ENCODE results near the gene LIMA1.
A peak's percentile ranks its signal among the peaks of the same experiment; 100 is the strongest.
"Not testable (repeated sequence)": the region's sequence is repeated elsewhere in the genome, so short reads cannot be mapped to it uniquely, and the experiment has no call there.

The LIMA1 gene

DNA sequence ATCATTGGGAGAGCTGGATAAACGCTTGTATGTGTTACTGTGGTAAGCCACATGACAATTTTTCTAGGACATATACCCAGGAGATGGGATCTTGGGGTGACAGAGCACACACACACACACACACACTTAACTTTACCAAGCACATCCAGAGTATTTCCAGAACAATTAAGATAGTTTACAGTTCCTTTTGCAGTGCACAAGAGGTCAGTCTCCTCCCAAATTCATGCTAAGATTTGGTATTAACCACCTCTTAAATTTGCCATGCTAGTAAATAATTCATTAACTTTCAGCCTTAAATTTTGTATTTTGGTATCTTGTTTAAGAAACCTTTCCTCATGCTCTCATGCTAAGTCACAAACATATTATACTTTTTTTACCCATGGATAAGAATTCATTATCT is 33.9 kb upstream of the LIMA1 start:
- Histone ChIP-seq H3K27ac (ENCODE audit: low read depth, low read length) (no peak overlapping the region), H3K27me3 (ENCODE audit: low read length) (no peaks in the 10 kb centered on the region), H4K20me1 (ENCODE audit: low read depth, low read length) (no peaks in the 10 kb centered on the region), H3K79me2 (ENCODE audit: insufficient read depth, low read length) (no peaks in the 10 kb centered on the region), H3F3A (ENCODE audit: insufficient read depth) (no peaks in the 10 kb centered on the region), H3K4me2 (ENCODE audit: low read depth, low read length, poor library complexity, severe bottlenecking) (no peak overlapping the region), H2AFZ (ENCODE audit: low read depth, low read length, severe bottlenecking) (no peak overlapping the region), H3K9me2 (replicated peaks; ENCODE audit: insufficient read depth, low read length) (no peaks in the 10 kb centered on the region), H3K4me3 (ENCODE audit: insufficient read depth, low read length, poor library complexity, severe bottlenecking) (no peak overlapping the region), H3K9me3 (ENCODE audit: insufficient read depth, low read length) (no peaks in the 10 kb centered on the region), H3K9ac (ENCODE audit: low read length) (no peak overlapping the region), H3K36me3 (ENCODE audit: low read length) (no peaks in the 10 kb centered on the region)
- no peak for TF ChIP-seq EZH2phosphoT487 (conservative IDR thresholded peaks at IDR 0.05; ENCODE audit: low read length)
- TF ChIP-seq, protein P1, sequence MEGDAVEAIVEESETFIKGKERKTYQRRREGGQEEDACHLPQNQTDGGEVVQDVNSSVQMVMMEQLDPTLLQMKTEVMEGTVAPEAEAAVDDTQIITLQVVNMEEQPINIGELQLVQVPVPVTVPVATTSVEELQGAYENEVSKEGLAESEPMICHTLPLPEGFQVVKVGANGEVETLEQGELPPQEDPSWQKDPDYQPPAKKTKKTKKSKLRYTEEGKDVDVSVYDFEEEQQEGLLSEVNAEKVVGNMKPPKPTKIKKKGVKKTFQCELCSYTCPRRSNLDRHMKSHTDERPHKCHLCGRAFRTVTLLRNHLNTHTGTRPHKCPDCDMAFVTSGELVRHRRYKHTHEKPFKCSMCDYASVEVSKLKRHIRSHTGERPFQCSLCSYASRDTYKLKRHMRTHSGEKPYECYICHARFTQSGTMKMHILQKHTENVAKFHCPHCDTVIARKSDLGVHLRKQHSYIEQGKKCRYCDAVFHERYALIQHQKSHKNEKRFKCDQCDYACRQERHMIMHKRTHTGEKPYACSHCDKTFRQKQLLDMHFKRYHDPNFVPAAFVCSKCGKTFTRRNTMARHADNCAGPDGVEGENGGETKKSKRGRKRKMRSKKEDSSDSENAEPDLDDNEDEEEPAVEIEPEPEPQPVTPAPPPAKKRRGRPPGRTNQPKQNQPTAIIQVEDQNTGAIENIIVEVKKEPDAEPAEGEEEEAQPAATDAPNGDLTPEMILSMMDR (IDR thresholded peaks at IDR 0.05; ENCODE audit: insufficient read depth, low read length, poor library complexity, severe bottlenecking) = no peak

DNA sequence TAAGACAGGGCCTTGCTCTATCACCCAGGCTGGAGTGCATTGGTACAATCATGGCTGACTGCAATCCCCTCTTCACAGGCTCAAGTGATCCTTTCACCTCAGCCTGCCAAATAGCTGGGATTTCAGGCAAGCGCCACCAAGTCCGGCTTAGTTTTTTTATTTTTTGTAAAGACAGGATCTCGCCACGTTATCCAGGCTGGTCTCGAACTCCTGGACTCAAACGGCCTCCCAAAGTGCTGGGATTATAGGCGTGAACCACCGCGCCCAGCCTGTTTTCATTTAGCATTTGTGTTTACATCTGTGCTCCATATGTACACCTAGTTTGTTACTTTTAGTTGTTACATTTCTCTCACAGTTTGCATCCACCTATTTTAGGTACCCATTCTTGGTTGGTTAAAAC is 32.5 kb upstream of the LIMA1 start:
- Histone ChIP-seq H3F3A (ENCODE audit: insufficient read depth) (no peaks in the 10 kb centered on the region), H3K9ac (ENCODE audit: low read length) (no peak overlapping the region), H3K4me3 (ENCODE audit: insufficient read depth, low read length, poor library complexity, severe bottlenecking) (no peak overlapping the region), H4K20me1 (ENCODE audit: low read depth, low read length) (no peaks in the 10 kb centered on the region), H3K9me3 (ENCODE audit: insufficient read depth, low read length) (no peaks in the 10 kb centered on the region), H3K36me3 (ENCODE audit: low read length) (no peaks in the 10 kb centered on the region), H3K4me2 (ENCODE audit: low read depth, low read length, poor library complexity, severe bottlenecking) (no peak overlapping the region), H2AFZ (ENCODE audit: low read depth, low read length, severe bottlenecking) (no peak overlapping the region), H3K27me3 (ENCODE audit: low read length) (no peaks in the 10 kb centered on the region), H3K27ac (ENCODE audit: low read depth, low read length) (no peak overlapping the region), H3K79me2 (ENCODE audit: insufficient read depth, low read length) (no peaks in the 10 kb centered on the region), H3K9me2 (replicated peaks; ENCODE audit: insufficient read depth, low read length) (no peaks in the 10 kb centered on the region)
- no peak for TF ChIP-seq EZH2phosphoT487 (conservative IDR thresholded peaks at IDR 0.05; ENCODE audit: low read length)
- TF ChIP-seq, protein P1 (IDR thresholded peaks at IDR 0.05; ENCODE audit: insufficient read depth, low read length, poor library complexity, severe bottlenecking) = no peak

- Histone ChIP-seq H3K9ac (ENCODE audit: low read length) (no peak overlapping the region), H3K4me2 (ENCODE audit: low read depth, low read length, poor library complexity, severe bottlenecking) (no peak overlapping the region), H2AFZ (ENCODE audit: low read depth, low read length, severe bottlenecking) (no peak overlapping the region)
Measured at GRCh38 chr12:50314636-50315312, 31.5 kb upstream of the LIMA1 start.

DNA sequence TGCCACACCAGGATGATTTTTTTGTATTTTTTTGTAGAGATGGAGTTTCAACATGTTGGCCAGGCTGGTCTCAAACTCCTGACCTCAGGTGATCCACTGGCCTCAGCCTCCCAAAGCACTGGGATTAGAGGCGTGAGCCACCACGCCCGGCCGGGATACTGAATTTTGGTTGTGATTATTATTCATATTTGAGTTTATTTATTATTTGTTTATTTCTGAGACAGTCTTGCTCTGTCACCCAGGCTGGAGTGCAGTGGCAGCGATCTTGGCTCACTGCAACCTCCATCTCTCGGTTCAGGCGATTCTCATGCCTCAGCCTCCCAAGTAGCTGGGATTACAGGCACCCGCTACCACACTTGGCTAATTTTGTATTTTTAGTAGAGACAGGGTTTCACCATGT is 30.7 kb upstream of the LIMA1 start:
- not testable (repeated sequence) for H3K4me3 ChIP-seq (ENCODE audit: insufficient read depth, low read length, poor library complexity, severe bottlenecking); H3K27me3 ChIP-seq (ENCODE audit: low read length); H3K9ac ChIP-seq (ENCODE audit: low read length); H3K36me3 ChIP-seq (ENCODE audit: low read length); H3K4me2 ChIP-seq (ENCODE audit: low read depth, low read length, poor library complexity, severe bottlenecking); H3K9me3 ChIP-seq (ENCODE audit: insufficient read depth, low read length); H4K20me1 ChIP-seq (ENCODE audit: low read depth, low read length); H2AFZ ChIP-seq (ENCODE audit: low read depth, low read length, severe bottlenecking); H3K9me2 ChIP-seq (replicated peaks; ENCODE audit: insufficient read depth, low read length); H3F3A ChIP-seq (ENCODE audit: insufficient read depth); H3K79me2 ChIP-seq (ENCODE audit: insufficient read depth, low read length); H3K27ac ChIP-seq (ENCODE audit: low read depth, low read length)

More at GRCh38 chr12:50314636-50315312, 31.5 kb upstream of the LIMA1 start:
- no peaks in the 10 kb centered on the region for H3K36me3 ChIP-seq (ENCODE audit: low read length)
- H3K79me2 ChIP-seq (ENCODE audit: insufficient read depth, low read length) = no peaks in the 10 kb centered on the region
- no peaks in the 10 kb centered on the region for H4K20me1 ChIP-seq (ENCODE audit: low read depth, low read length)
- H3K4me3 ChIP-seq (ENCODE audit: insufficient read depth, low read length, poor library complexity, severe bottlenecking) = no peak overlapping the region
- no peaks in the 10 kb centered on the region for H3K27me3 ChIP-seq (ENCODE audit: low read length)
- no peaks in the 10 kb centered on the region for H3K9me3 ChIP-seq (ENCODE audit: insufficient read depth, low read length)
- no peak overlapping the region for H3K27ac ChIP-seq (ENCODE audit: low read depth, low read length)
- H3K9me2 ChIP-seq (replicated peaks; ENCODE audit: insufficient read depth, low read length) = no peaks in the 10 kb centered on the region
- TF ChIP-seq, protein P1 (IDR thresholded peaks at IDR 0.05; ENCODE audit: insufficient read depth, low read length, poor library complexity, severe bottlenecking) = peak; percentile 35
- no peak for TF ChIP-seq EZH2phosphoT487 (conservative IDR thresholded peaks at IDR 0.05; ENCODE audit: low read length)
- no peaks in the 10 kb centered on the region for H3F3A ChIP-seq (ENCODE audit: insufficient read depth)
